GM20000 (cell line): ENCODE measurements around the gene ZNF317.
A peak's percentile ranks its signal among the peaks of the same experiment; 100 is the strongest.
"Not testable (repeated sequence)": the region's sequence is repeated elsewhere in the genome, so short reads cannot be mapped to it uniquely, and the experiment has no call there.

Experiments
- DNase-seq: peaks from one replicate; pipeline ENCODE4 v3.0.0; 2012; ENCODE audit warnings: low spot score
- TF ChIP-seq, protein P1 (sequence below): IDR thresholded peaks from 2 replicates; pipeline ENCODE4 v1.5.1; 2012; ENCODE audit warnings: mild to moderate bottlenecking, control low read depth; ENCODE audit errors: extremely low read depth, missing control alignments

ZNF317 gene

DNA sequence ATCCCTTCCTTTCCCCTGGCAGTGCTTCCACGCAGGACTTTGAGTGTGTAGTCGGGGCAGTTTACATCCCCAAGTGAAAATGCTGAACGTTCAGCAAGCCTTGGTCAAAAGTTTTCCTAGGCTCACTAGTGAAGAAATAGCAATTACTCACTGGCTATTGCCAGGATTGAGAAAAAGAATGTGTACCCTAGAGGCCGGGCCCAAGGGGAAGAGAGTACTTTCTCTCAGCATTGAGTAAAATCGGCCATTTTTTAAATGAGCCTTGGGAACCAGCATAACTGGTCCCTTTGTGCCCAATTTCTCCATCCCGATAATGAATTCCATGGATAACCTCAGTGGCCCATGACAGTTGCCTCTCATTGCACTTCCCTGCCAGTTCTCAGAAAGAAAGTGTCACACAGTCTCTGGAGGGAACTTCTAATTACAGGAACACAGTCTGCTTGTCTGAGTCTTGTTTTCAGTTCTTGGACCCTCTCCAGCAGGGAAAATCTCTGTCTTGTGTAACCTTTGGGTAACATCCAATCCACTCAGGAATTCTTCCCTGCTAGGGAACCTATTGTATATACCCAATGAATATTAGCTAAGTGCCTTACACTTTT, 31.3 kb downstream of the ZNF317 start:
- DNase-seq, result no peak
- TF ChIP-seq, protein P1, sequence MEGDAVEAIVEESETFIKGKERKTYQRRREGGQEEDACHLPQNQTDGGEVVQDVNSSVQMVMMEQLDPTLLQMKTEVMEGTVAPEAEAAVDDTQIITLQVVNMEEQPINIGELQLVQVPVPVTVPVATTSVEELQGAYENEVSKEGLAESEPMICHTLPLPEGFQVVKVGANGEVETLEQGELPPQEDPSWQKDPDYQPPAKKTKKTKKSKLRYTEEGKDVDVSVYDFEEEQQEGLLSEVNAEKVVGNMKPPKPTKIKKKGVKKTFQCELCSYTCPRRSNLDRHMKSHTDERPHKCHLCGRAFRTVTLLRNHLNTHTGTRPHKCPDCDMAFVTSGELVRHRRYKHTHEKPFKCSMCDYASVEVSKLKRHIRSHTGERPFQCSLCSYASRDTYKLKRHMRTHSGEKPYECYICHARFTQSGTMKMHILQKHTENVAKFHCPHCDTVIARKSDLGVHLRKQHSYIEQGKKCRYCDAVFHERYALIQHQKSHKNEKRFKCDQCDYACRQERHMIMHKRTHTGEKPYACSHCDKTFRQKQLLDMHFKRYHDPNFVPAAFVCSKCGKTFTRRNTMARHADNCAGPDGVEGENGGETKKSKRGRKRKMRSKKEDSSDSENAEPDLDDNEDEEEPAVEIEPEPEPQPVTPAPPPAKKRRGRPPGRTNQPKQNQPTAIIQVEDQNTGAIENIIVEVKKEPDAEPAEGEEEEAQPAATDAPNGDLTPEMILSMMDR, result no peak

DNA sequence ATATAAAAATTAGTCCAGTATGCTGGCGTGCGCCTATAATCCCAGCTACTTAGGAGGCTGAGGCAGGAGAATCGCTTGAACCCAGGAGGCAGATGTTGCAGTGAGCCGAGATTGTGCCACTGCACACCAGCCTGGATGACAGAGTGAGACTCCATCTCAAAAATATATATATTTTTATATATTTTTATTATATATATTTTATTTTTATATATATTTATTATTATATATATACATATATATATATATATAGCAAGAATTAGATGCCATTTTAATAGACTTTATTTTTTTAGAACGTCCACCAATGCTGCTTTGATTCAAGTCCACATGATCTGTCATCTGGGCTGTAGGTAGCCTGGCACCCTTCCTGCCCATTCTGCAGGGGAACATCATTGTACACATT, 35.1 kb downstream of the ZNF317 start:
- TF ChIP-seq, protein P1, result no peak
- DNase-seq, result no peak

DNA sequence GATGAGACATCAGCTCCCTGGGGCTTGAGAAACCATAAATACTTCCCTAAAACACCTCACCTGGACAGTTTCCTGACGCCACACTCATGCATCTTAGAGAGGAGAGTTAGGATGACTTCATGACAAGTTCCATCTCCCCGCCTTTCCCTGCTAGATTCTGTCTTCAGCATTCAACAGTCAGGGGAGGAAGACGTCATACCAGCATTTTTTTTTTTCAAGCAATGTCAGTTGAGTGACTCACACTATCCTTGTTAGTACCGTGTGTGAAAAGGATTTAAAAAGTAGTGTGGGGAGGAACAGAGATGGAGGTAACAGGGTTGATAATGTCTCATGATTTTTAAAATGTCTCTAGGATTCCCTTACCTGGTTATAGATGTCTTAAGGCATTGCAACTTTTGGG, 38.7 kb downstream of the ZNF317 start, which contains the start of gene OR7D2:
Gene OR7D2, plus strand, starts transcription at position 79 of the 400 bp plus-strand sequence. CDS start 6,803 bp downstream, outside the sequence.
- TF ChIP-seq, protein P1, result no peak

DNA sequence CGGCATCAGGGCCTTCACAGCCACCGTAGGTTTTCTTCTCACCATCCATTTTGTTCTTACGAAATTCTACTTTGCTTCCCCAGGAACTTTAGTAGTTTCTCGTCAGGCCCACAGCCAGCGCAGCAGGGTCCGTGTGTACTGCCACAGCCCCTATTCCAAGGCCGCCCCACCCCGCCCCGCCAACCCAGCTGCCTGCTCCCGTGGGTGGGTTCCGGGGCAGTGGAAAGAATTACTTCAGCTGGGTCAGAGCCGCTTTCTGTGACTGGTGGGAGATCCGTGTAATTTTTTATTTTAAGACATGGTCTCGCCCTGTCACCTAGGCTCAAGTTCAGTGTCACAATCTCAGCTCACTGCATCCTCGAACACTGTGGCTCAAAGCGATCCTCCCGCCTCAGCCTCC, 42.8 kb downstream of the ZNF317 start:
- TF ChIP-seq, protein P1, result no peak
- DNase-seq, result no peak

More for the DNA sequence above, 38.7 kb downstream of the ZNF317 start, which contains the start of gene OR7D2:
- DNase-seq, result no peak

DNA sequence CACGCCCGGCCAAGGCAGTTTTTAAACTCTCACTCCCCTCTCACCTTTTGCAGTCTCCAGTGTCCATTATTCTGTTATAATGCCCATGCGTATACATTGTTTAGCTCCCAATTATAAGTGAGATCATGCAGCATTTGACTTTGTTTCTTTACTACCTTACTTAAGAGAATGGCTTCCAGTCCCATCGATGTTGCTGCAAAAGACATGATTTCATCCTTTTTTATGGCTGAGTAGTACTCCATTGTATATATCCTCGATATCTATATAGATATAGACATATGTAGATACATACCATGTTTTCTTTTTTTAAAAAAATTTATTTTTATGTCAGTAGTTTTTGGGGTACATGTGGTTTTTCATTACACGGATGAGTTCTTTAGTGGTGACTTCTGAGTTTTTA, 47.0 kb downstream of the ZNF317 start:
- no peak for DNase-seq
- TF ChIP-seq, protein P1, result no peak

DNA sequence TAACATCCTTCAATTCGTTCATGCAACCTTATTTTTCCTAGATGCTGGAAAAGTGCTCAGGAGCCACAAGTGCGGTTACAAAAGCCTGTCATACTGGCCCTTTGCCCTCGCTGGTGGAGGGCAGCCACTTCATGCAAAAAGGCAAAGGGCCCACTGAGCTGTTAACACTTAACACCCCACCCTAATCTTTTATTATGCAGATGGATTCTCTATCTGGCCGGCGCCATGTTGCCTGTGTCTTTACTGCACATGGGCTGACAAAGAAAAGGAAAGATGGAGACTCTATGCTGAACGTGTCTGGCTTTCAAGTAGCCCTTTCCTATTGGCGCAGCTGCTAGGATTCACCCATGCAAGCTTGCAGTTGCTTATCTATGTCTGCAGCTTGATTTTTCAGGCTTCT, 49.3 kb downstream of the ZNF317 start:
- TF ChIP-seq, protein P1, result no peak
- no peak for DNase-seq

DNA sequence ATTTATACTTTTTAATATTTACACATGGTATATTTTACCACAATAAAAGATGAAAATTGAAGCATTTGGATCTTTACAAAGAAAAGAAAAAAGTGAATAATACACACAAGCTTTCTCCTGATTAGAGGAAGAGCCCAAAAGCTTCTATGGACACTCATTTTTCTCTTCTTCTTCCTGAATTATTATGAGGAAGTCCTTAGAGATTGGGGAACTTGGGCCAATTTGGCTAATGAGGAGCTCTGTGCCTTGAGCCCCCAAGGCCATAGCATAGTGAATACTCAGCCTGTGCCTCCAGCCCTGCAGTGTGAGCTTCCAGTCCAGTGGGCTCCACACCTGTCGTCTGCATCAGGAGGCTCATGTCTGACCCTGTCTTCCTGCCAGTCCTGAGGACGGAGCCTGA, 57.8 kb downstream of the ZNF317 start:
- not testable (repeated sequence) for DNase-seq

DNA sequence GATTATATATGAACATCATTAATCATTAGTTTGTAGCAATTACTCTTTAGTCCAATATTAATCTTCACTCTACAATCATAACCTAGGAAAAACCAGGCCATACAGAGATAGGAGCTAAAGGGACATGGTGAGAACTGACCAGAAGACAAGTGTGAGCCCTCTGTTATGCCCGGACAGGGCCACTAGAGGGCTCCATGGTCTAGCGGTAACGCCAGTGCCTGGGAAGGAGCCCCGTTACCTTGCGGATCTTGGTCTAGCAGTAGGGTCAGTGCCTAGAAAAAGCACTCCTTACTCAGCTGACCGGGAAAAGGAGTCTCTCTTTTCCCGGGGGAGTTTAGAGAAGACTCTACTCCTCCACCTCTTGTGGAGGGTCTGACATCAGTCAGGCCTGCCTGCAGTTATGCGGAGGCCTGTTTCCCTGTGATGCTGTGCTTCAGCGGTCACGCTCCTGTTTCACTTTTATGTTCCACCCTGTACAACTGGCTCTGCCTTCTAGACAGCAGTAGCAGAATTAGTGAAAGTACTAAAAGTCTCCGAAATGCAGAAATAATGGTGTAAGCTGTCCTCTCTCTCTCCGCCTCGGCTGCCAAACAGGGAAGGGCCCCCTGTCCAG, 65.4 kb downstream of the ZNF317 start:
- TF ChIP-seq, protein P1, result peak; percentile 83
- peak; percentile 49 for DNase-seq
